Fibroblast of lung (primary cell): ENCODE data around the gene AFG3L2. TPM values are rescaled to one million over a fixed set of nuclear protein-coding genes. Genes with fewer than 3 reads are reported as not detected.
A peak's percentile ranks its signal among the peaks of the same experiment; 100 is the strongest.

Experiments used
- DNase-seq, 2 donors: peaks; one replicate each; pipeline versions ENCODE4 v3.0.0 to v3.0.0-alpha.2; 2010; ENCODE audit warnings: low read depth in 2 of 2
- H2AFZ ChIP-seq: 2 replicates; pipeline ENCODE4 v1.5.1; 2012; ENCODE audit warnings: low read length, control low read depth, inconsistent platforms
- H3K27ac ChIP-seq: 2 replicates; pipeline ENCODE4 v1.5.1; 2011; ENCODE audit warnings: low read length, control low read depth; ENCODE audit not compliant: insufficient read depth
- H3K27me3 ChIP-seq: 2 replicates; pipeline ENCODE4 v1.5.1; 2011; ENCODE audit warnings: mild to moderate bottlenecking, low read length; ENCODE audit not compliant: control insufficient read depth, insufficient read depth
- H3K36me3 ChIP-seq: 2 replicates; pipeline ENCODE4 v1.5.1; 2011; ENCODE audit warnings: low read length; ENCODE audit not compliant: control insufficient read depth, insufficient read depth
- H3K4me1 ChIP-seq: 2 replicates; pipeline ENCODE4 v1.5.1; 2011; ENCODE audit warnings: low read length; ENCODE audit not compliant: control insufficient read depth, insufficient read depth; ENCODE audit errors: extremely low read depth
- H3K4me2 ChIP-seq: 2 replicates; pipeline ENCODE4 v1.5.1; 2011; ENCODE audit warnings: low read length, control low read depth; ENCODE audit not compliant: insufficient read depth; ENCODE audit errors: extremely low read depth
- H3K4me3 ChIP-seq, 4 experiments: fragments of 200-600 bp in 1 of 4; sonication (generic) in 1 of 4; replicated peaks in 1 of 4; 2 replicates each; pipeline ENCODE4 v1.5.1; 2011 to 2016; ENCODE audit warnings: low read length in 4 of 4, low read depth in 3 of 4, mild to moderate bottlenecking in 3 of 4, control low read depth in 2 of 4, inconsistent platforms in 1 of 4, mixed read lengths in 1 of 4; ENCODE audit not compliant: insufficient read depth in 1 of 4; ENCODE audit errors: control extremely low read depth in 1 of 4
- H3K79me2 ChIP-seq: 2 replicates; pipeline ENCODE4 v1.5.1; 2012; ENCODE audit warnings: mild to moderate bottlenecking, low read length, inconsistent platforms; ENCODE audit not compliant: control insufficient read depth, insufficient read depth
- H3K9ac ChIP-seq: 2 replicates; pipeline ENCODE4 v1.5.1; 2011; ENCODE audit warnings: mild to moderate bottlenecking, low read length, control low read depth; ENCODE audit not compliant: insufficient read depth
- H3K9me3 ChIP-seq: 2 replicates; pipeline ENCODE4 v1.5.1; 2012; ENCODE audit warnings: low read depth, low read length; ENCODE audit not compliant: control insufficient read depth, insufficient read depth
- H4K20me1 ChIP-seq: 2 replicates; pipeline ENCODE4 v1.5.1; 2011; ENCODE audit warnings: low read length; ENCODE audit not compliant: control insufficient read depth, insufficient read depth; ENCODE audit errors: extremely low read depth
- CTCF ChIP-seq, 2 donors: IDR thresholded peaks in 1 of 2; conservative IDR thresholded peaks in 1 of 2; 1 replicate in 1 of 2; 2 replicates in 1 of 2; pipeline ENCODE4 v1.5.1; 2011 to 2012; ENCODE audit warnings: low read length in 2 of 2, control low read depth in 1 of 2, inconsistent platforms in 1 of 2, low read depth in 1 of 2, mild to moderate bottlenecking in 1 of 2
- EZH2 ChIP-seq: IDR thresholded peaks from 2 replicates; pipeline ENCODE4 v1.5.1; 2012; ENCODE audit warnings: low read length, control low read depth, mild to moderate bottlenecking; ENCODE audit errors: missing control alignments
- polyA plus RNA-seq, 2 donors: library from polyadenylated mRNA; depleted of rRNA in 1 of 2; stranded (reverse) in 1 of 2; unstranded in 1 of 2; fragments of >200 nt; gene quantifications; 2 replicates each; pipeline ENCODE4 v1.2.1, GENCODE V29; 2011 to 2012; ENCODE audit warnings: missing spikeins in 1 of 2
- total RNA-seq: library from RNA; depleted of rRNA; stranded (reverse); fragments of >200 nt; gene quantifications from 2 replicates; pipeline ENCODE4 v1.2.1, GENCODE V29; 2014

Gene AFG3L2
- total and polyA plus RNA-seq, 2 donors (not counting 1 experiment from before 2014, with no cell fraction given), result 38.3 to 41.0 TPM

- H3K4me3 ChIP-seq, result no peak overlapping the region
- H4K20me1 ChIP-seq, result no peaks in the 10 kb centered on the region
- H3K4me2 ChIP-seq, result no peak overlapping the region
- H3K79me2 ChIP-seq, result no peaks in the 10 kb centered on the region
- H3K36me3 ChIP-seq, result peaks cover 16% of the 10 kb centered on the region
- H3K9me3 ChIP-seq, result no peaks in the 10 kb centered on the region
- H3K27ac ChIP-seq, result no peak overlapping the region
- no peaks in the 10 kb centered on the region for H3K4me1 ChIP-seq
- TF ChIP-seq EZH2, result no peak
- TF ChIP-seq CTCF (conservative IDR thresholded peaks at IDR 0.05 in 1 of 2, IDR thresholded peaks at IDR 0.05 in 1 of 2; ENCODE audit: low read depth in 1 of 2, low read length in 2 of 2), result no peak
- H2AFZ ChIP-seq, result no peak overlapping the region
- no peak overlapping the region for H3K9ac ChIP-seq
- no peaks in the 10 kb centered on the region for H3K27me3 ChIP-seq
- DNase-seq, result peak in 1 of 2 donors; percentile 34
Observed at GRCh38 chr18:12361770-12362378, 15.2 kb downstream of the AFG3L2 start.

GRCh38 chr18:12359515-12359927 is 17.5 kb downstream of the AFG3L2 start:
- Histone ChIP-seq H3K9me3 (no peaks in the 10 kb centered on the region), H3K27ac (no peak overlapping the region), H3K27me3 (no peaks in the 10 kb centered on the region), H3K4me3 (no peak overlapping the region), H4K20me1 (no peaks in the 10 kb centered on the region), H3K9ac (no peak overlapping the region), H3K4me2 (no peak overlapping the region), H2AFZ (no peak overlapping the region), H3K79me2 (no peaks in the 10 kb centered on the region), H3K36me3 (peaks cover 16% of the 10 kb centered on the region), H3K4me1 (no peaks in the 10 kb centered on the region)
- TF ChIP-seq CTCF (conservative IDR thresholded peaks at IDR 0.05 in 1 of 2, IDR thresholded peaks at IDR 0.05 in 1 of 2; ENCODE audit: low read depth in 1 of 2, low read length in 2 of 2), result no peak
- peak; percentile 63 for DNase-seq

GRCh38 chr18:12352188-12352587 is 24.8 kb downstream of the AFG3L2 start:
- Histone ChIP-seq H3K79me2 (no peaks in the 10 kb centered on the region), H3K9ac (no peak overlapping the region), H3K27ac (no peak overlapping the region), H4K20me1 (no peaks in the 10 kb centered on the region), H3K4me3 (no peak overlapping the region), H3K27me3 (no peaks in the 10 kb centered on the region), H2AFZ (no peak overlapping the region), H3K4me1 (no peaks in the 10 kb centered on the region), H3K9me3 (no peaks in the 10 kb centered on the region), H3K36me3 (peaks cover 12% of the 10 kb centered on the region), H3K4me2 (no peak overlapping the region)
- no peak for TF ChIP-seq CTCF (conservative IDR thresholded peaks at IDR 0.05 in 1 of 2, IDR thresholded peaks at IDR 0.05 in 1 of 2; ENCODE audit: low read depth in 1 of 2, low read length in 2 of 2)
- no peak for TF ChIP-seq EZH2
- no peak for DNase-seq
